ENCODE measurements around the gene AGBL5. TPM values are rescaled to one million over a fixed set of nuclear protein-coding genes. Genes with fewer than 3 reads are reported as not detected.

AGBL5 gene
- total and polyA plus RNA-seq, 2 donors (not counting 1 experiment from before 2014, with no cell fraction given): 10.0 to 17.5 TPM

- no peaks in the 10 kb centered on the region for H3K27me3 ChIP-seq (replicated peaks in 1 of 4; ENCODE audit: control extremely low read depth in 1 of 4, control insufficient read depth in 3 of 4, insufficient read depth in 4 of 4, low read length in 3 of 4)
- H4K20me1 ChIP-seq (ENCODE audit: control insufficient read depth, insufficient read depth, low read length, poor library complexity, severe bottlenecking): peaks cover 10% of the 10 kb centered on the region
- peaks cover 37% of the 10 kb centered on the region for H3K79me2 ChIP-seq (ENCODE audit: control insufficient read depth, insufficient read depth, low read length)
- Mint-ChIP-seq H3K27me3 (no peaks in the 10 kb centered on the region), H3K4me1 (peaks cover 21% of the 10 kb centered on the region), H3K9me3 (ENCODE audit: insufficient read depth) (no peaks in the 10 kb centered on the region), H3K27ac (no peak overlapping the region), H3K4me3 (no peak overlapping the region)
- ATAC-seq (ENCODE audit: low read depth): no peak
- H3K4me1 ChIP-seq (ENCODE audit: control insufficient read depth in 2 of 2, insufficient read depth in 2 of 2, low read length in 2 of 2): peaks cover 12 to 16% of the 10 kb centered on the region in 2 donors
- TF ChIP-seq, protein P1, sequence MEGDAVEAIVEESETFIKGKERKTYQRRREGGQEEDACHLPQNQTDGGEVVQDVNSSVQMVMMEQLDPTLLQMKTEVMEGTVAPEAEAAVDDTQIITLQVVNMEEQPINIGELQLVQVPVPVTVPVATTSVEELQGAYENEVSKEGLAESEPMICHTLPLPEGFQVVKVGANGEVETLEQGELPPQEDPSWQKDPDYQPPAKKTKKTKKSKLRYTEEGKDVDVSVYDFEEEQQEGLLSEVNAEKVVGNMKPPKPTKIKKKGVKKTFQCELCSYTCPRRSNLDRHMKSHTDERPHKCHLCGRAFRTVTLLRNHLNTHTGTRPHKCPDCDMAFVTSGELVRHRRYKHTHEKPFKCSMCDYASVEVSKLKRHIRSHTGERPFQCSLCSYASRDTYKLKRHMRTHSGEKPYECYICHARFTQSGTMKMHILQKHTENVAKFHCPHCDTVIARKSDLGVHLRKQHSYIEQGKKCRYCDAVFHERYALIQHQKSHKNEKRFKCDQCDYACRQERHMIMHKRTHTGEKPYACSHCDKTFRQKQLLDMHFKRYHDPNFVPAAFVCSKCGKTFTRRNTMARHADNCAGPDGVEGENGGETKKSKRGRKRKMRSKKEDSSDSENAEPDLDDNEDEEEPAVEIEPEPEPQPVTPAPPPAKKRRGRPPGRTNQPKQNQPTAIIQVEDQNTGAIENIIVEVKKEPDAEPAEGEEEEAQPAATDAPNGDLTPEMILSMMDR (IDR thresholded peaks at IDR 0.05): no peak
- no peak for TF ChIP-seq EZH2 (IDR thresholded peaks at IDR 0.05; ENCODE audit: borderline replicate concordance, insufficient read depth, low read depth, low read length, poor library complexity, severe bottlenecking)
- peaks cover 0 to 3% of the 10 kb centered on the region in 2 experiments for H3K36me3 ChIP-seq (replicated peaks in 1 of 2; ENCODE audit: control extremely low read depth in 1 of 2, control insufficient read depth in 1 of 2, extremely low read depth in 1 of 2, insufficient read depth in 2 of 2, low read length in 1 of 2)
- POLR2A ChIA-PET: interaction anchor here (1.3 kb wide), 1 partner anchor 22 kb away, joined by 4 read pairs; the partner anchor contains the start of gene AGBL5
- intact Hi-C loops (cut with micrococcal nuclease): no loop called here
- no peak overlapping the region for H3K27ac ChIP-seq (ENCODE audit: low read length in 2 of 2)
- CTCF ChIA-PET: interaction anchor here (1.0 kb wide), 1 partner anchor 22 kb away, joined by 3 read pairs; the partner anchor contains the start of gene AGBL5
- H3K4me3 ChIP-seq (ENCODE audit: control extremely low read depth in 1 of 5, extremely low read depth in 1 of 5, insufficient read depth in 1 of 5, low read depth in 2 of 5, low read length in 4 of 5): no peak overlapping the region
- no peak for DNase-seq
- H3K9me3 ChIP-seq (ENCODE audit: control extremely low read depth in 1 of 3, control insufficient read depth in 2 of 3, insufficient read depth in 1 of 3, low read length in 2 of 3): no peaks in the 10 kb centered on the region
- no peak overlapping the region for H3K4me2 ChIP-seq (replicated peaks; ENCODE audit: low read depth, low read length, poor library complexity, severe bottlenecking)
- H2AFZ ChIP-seq (ENCODE audit: insufficient read depth, low read depth, low read length, poor library complexity, severe bottlenecking): no peak overlapping the region
- 88% methylated on average over 2 of the region's 2 CpGs for WGBS (ENCODE audit: insufficient coverage)
- H3K9ac ChIP-seq (ENCODE audit: low read length): no peak overlapping the region
Observed at GRCh38 chr2:27029051-27029450, 22.4 kb upstream of the AGBL5 start.

DNA sequence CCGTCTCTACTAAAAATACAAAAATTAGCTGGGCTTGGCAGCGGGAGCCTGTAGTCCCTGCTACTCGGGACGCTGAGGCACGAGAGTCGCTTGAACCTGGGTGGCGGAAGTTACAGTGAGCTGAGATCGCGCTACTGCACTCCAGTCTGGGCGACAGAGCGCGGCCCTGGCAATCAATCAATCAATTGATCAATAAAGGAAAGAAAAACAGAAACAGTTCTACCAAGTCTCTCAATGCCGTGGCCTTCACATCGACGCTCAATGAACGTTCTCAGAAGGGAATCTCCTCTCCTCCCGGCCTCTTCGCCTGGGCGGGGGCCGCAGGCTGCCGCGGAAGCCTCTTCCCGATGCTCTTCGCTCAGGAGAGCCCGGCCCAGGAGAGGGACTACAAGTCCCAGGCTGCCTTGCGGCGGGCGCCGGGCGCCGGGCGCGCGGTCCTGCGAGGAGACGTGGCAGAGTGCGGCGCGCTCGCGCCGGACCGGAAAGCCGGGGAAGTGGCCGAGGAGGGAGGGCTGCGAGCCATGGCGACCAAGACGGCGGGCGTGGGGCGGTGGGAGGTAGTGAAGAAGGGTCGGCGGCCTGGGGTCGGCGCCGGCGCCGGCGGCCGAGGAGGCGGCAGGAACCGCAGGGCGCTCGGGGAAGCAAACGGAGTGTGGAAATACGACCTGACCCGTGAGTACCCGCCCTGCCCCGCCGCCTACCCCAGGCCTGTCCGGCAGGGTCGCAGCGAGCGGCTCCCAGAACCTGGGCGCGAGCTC is 18.8 kb upstream of the AGBL5 start, which contains the start of gene TMEM214:
Gene TMEM214, plus strand, starts transcription at position 471 of the 758 bp plus-strand sequence. Its CDS starts 51 bp downstream, at position 522.
- Histone ChIP-seq H3K4me3 (ENCODE audit: control extremely low read depth in 1 of 5, extremely low read depth in 1 of 5, insufficient read depth in 1 of 5, low read depth in 2 of 5, low read length in 4 of 5) (peak within 1 kb of the TSS; percentile 64 to 93 (median 78)), H3K79me2 (ENCODE audit: control insufficient read depth, insufficient read depth, low read length) (peaks cover 44% of the 10 kb centered on the region), H3K4me2 (replicated peaks; ENCODE audit: low read depth, low read length, poor library complexity, severe bottlenecking) (peak within 1 kb of the TSS; percentile 79), H3K36me3 (replicated peaks in 1 of 2; ENCODE audit: control extremely low read depth in 1 of 2, control insufficient read depth in 1 of 2, extremely low read depth in 1 of 2, insufficient read depth in 2 of 2, low read length in 1 of 2) (peaks cover 1 to 28% of the 10 kb centered on the region in 2 experiments), H4K20me1 (ENCODE audit: control insufficient read depth, insufficient read depth, low read length, poor library complexity, severe bottlenecking) (peaks cover 35% of the 10 kb centered on the region), H3K27me3 (replicated peaks in 1 of 4; ENCODE audit: control extremely low read depth in 1 of 4, control insufficient read depth in 3 of 4, insufficient read depth in 4 of 4, low read length in 3 of 4) (no peaks in the 10 kb centered on the region), H3K27ac (ENCODE audit: low read length in 2 of 2) (peak within 1 kb of the TSS; percentile 72 to 78), H2AFZ (ENCODE audit: insufficient read depth, low read depth, low read length, poor library complexity, severe bottlenecking) (peak within 1 kb of the TSS; percentile 93), H3K4me1 (ENCODE audit: control insufficient read depth in 2 of 2, insufficient read depth in 2 of 2, low read length in 2 of 2) (peaks cover 16 to 23% of the 10 kb centered on the region in 2 donors), H3K9ac (ENCODE audit: low read length) (peak within 1 kb of the TSS; percentile 78), H3K9me3 (ENCODE audit: control extremely low read depth in 1 of 3, control insufficient read depth in 2 of 3, insufficient read depth in 1 of 3, low read length in 2 of 3) (no peaks in the 10 kb centered on the region)
- ChIA-PET POLR2A (interaction anchor here (0.6 to 2.4 kb wide), 2 partner anchors 18 to 55 kb away, joined by 5 to 12 read pairs; partner anchors contain the start of gene AGBL5), CTCF (interaction anchor here (0.8 to 4.9 kb wide), 4 partner anchors 18 to 247 kb away, joined by 3 to 21 read pairs (median 3); partner anchors contain the start of genes AGBL5 and OST4)
- ATAC-seq (ENCODE audit: low read depth) (peak; percentile 98), DNase-seq (peak; percentile 81)
- WGBS (ENCODE audit: insufficient coverage): under 1% methylated on average over 75 of the region's 76 CpGs
- Mint-ChIP-seq H3K27ac (peak within 1 kb of the TSS; percentile 93), H3K27me3 (no peaks in the 10 kb centered on the region), H3K4me1 (peaks cover 29% of the 10 kb centered on the region), H3K4me3 (peak within 1 kb of the TSS; percentile 95), H3K9me3 (ENCODE audit: insufficient read depth) (no peaks in the 10 kb centered on the region)
- TF ChIP-seq, protein P1 (IDR thresholded peaks at IDR 0.05): no peak
- TF ChIP-seq EZH2 (IDR thresholded peaks at IDR 0.05; ENCODE audit: borderline replicate concordance, insufficient read depth, low read depth, low read length, poor library complexity, severe bottlenecking): no peak
- intact Hi-C loops (cut with micrococcal nuclease): loop anchor here (1.0 kb wide), 7 partner anchors 10 to 180 kb away; partner anchors contain the start of genes ATRAID, KHK, MAPRE3 and OST4
